HepG2 (cell line): ENCODE results near the gene PGPEP1. TPM values are rescaled to one million over a fixed set of nuclear protein-coding genes. Genes with fewer than 3 reads are reported as not detected.

Source experiments
- ATAC-seq: fragments of 200-7000 bp; cut with Tn5 transposase; 3 replicates; pipeline ENCODE4 v1.9.1; 2020; ENCODE audit warnings: mild to moderate bottlenecking, moderate library complexity
- BruUV-seq: library from RNA; stranded (reverse); fragments of 400-500 nt; replicated peaks from 2 replicates; lab custom pipeline; 2021; lab: Mats Ljungman, UMichigan
- CTCF ChIA-PET: fragments of 300-600 bp; formaldehyde crosslinking; extraction: SDS; loops from one replicate; lab custom pipeline; 2021; ENCODE audit warnings: low total read pairs, inconsistent platforms, low intra/inter-chr PET ratio; lab: Yijun Ruan, JAX
- POLR2A ChIA-PET: fragments of 350-600 bp; sonication (Branson Sonifier 250); formaldehyde crosslinking; loops from one replicate; lab custom pipeline; 2020; ENCODE audit warnings: antibody characterized with exemption, inconsistent platforms; lab: Yijun Ruan, JAX
- DNase-seq: peaks from one replicate; pipeline ENCODE4 v3.0.0-alpha.2; 2015; ENCODE audit warnings: low spot score
- FAIRE-seq: peaks from 3 replicates; lab custom pipeline; 2011; peaks lifted over from hg19 to GRCh38; lab: Jason Lieb, UNC
- H2AFZ ChIP-seq: one replicate; pipeline ENCODE4 v1.6.1; 2011; ENCODE audit warnings: low read length, inconsistent platforms
- H3K27ac ChIP-seq: fragments of 300-600 bp; 3 replicates; pipeline ENCODE4 v1.8.0; 2011; ENCODE audit warnings: mixed run types, mild to moderate bottlenecking, mixed read lengths, low read length, inconsistent platforms; ENCODE audit not compliant: insufficient read depth; ENCODE audit errors: extremely low read length
- H3K27me3 ChIP-seq, 2 experiments: fragments of 200-600 bp in 1 of 2; 2 replicates in 1 of 2; 3 replicates in 1 of 2; pipeline versions ENCODE4 v1.6.0 to v1.8.0; 2011; ENCODE audit warnings: low read length in 2 of 2, mild to moderate bottlenecking in 2 of 2, moderate library complexity in 2 of 2, inconsistent platforms in 1 of 2; ENCODE audit not compliant: insufficient read depth in 2 of 2, control insufficient read depth in 1 of 2
- H3K36me3 ChIP-seq, 2 experiments: fragments of 200-600 bp in 1 of 2; replicated peaks in 1 of 2; 2 replicates in 1 of 2; 3 replicates in 1 of 2; pipeline versions ENCODE4 v1.5.1 to v1.8.0; 2011; ENCODE audit warnings: low read length in 2 of 2, inconsistent platforms in 1 of 2; ENCODE audit not compliant: insufficient read depth in 2 of 2, control insufficient read depth in 1 of 2
- H3K4me1 ChIP-seq: 2 replicates; pipeline ENCODE4 v1.5.1; 2012; ENCODE audit warnings: low read length, inconsistent platforms; ENCODE audit not compliant: insufficient read depth
- H3K4me2 ChIP-seq: 2 replicates; pipeline ENCODE4 v1.6.0; 2011; ENCODE audit warnings: low read depth, low read length, inconsistent platforms
- H3K4me3 ChIP-seq, 3 experiments: fragments of 200-600 bp in 1 of 3; sonication (generic), shearing (Covaris generic) in 1 of 3; replicated peaks in 1 of 3; 2 replicates each; pipeline ENCODE4 v1.5.1; 2011 to 2016; ENCODE audit warnings: low read length in 3 of 3, inconsistent platforms in 2 of 3, low read depth in 2 of 3, mild to moderate bottlenecking in 2 of 3, control low read depth in 1 of 3, mixed read lengths in 1 of 3; ENCODE audit not compliant: insufficient read depth in 1 of 3
- H3K79me2 ChIP-seq: one replicate; pipeline ENCODE4 v1.6.1; 2011; ENCODE audit warnings: low read length, inconsistent platforms; ENCODE audit not compliant: insufficient read depth
- H3K9ac ChIP-seq: 2 replicates; pipeline ENCODE4 v1.6.0; 2011; ENCODE audit warnings: mild to moderate bottlenecking, low read depth, low read length, inconsistent platforms; ENCODE audit not compliant: insufficient read depth
- H3K9me3 ChIP-seq: 2 replicates; pipeline ENCODE4 v1.5.1; 2012; ENCODE audit warnings: mild to moderate bottlenecking, low read length
- H4K20me1 ChIP-seq: 2 replicates; pipeline ENCODE4 v1.6.0; 2011; ENCODE audit warnings: inconsistent platforms, mild to moderate bottlenecking, low read length, moderate library complexity; ENCODE audit not compliant: insufficient read depth
- AGO2 ChIP-seq: fragments of 200-400 bp; formaldehyde crosslinking; optimal IDR thresholded peaks from 2 replicates; pipeline ENCODE3; 2017; ENCODE audit warnings: mild to moderate bottlenecking, low read depth, low read length, moderate library complexity
- ARHGAP35 ChIP-seq: sonication (generic); formaldehyde crosslinking; IDR thresholded peaks from 2 replicates; pipeline ENCODE4 v1.9.0; 2022; ENCODE audit warnings: mild to moderate bottlenecking, inconsistent platforms, moderate library complexity, missing genetic modification reagents, borderline replicate concordance
- ARNT2 ChIP-seq: sonication (generic); formaldehyde crosslinking; IDR thresholded peaks from 2 replicates; pipeline ENCODE4 v1.8.0; 2022; ENCODE audit warnings: mild to moderate bottlenecking, low read depth, missing genetic modification reagents, moderate library complexity
- DNMT1 ChIP-seq: sonication (generic); formaldehyde crosslinking; IDR thresholded peaks from 2 replicates; pipeline ENCODE4 v1.5.1; 2020; ENCODE audit warnings: mild to moderate bottlenecking, missing genetic modification reagents
- DPF2 ChIP-seq: sonication (generic); formaldehyde crosslinking; IDR thresholded peaks from 2 replicates; pipeline ENCODE4 v1.4.0; 2020; ENCODE audit warnings: mild to moderate bottlenecking, low read depth, missing genetic modification reagents, borderline replicate concordance
- FOXC1 ChIP-seq: sonication (generic); formaldehyde crosslinking; IDR thresholded peaks from 2 replicates; pipeline ENCODE4 v1.8.0; 2022; ENCODE audit warnings: mild to moderate bottlenecking, missing genetic modification reagents, borderline replicate concordance
- HDAC6 ChIP-seq: fragments of 200-600 bp; sonication (generic); IDR thresholded peaks from 2 replicates; pipeline ENCODE4 v1.7.0; 2017; ENCODE audit warnings: mild to moderate bottlenecking, antibody characterized with exemption, low read length, low read depth
- IKZF1 ChIP-seq: fragments of 450-650 bp; IDR thresholded peaks from 2 replicates; pipeline ENCODE4 v1.7.1; 2016
- KAT2B ChIP-seq: fragments of 150-350 bp; IDR thresholded peaks from 2 replicates; pipeline ENCODE4 v1.6.1; 2014; ENCODE audit warnings: low read depth, low read length, borderline replicate concordance
- MAFK ChIP-seq, 2 experiments: IDR thresholded peaks in 1 of 2; conservative IDR thresholded peaks in 1 of 2; 2 replicates each; pipeline ENCODE4 v1.6.1; 2011; ENCODE audit warnings: improper control_type of control experiment in 2 of 2, low read length in 2 of 2
- RBM22 ChIP-seq: fragments of 200-400 bp; formaldehyde crosslinking; optimal IDR thresholded peaks from 2 replicates; pipeline ENCODE3; 2017; ENCODE audit warnings: mild to moderate bottlenecking, low read length, moderate library complexity
- RFXAP ChIP-seq: sonication (generic); formaldehyde crosslinking; IDR thresholded peaks from 2 replicates; pipeline ENCODE4 v1.4.0; 2020; ENCODE audit warnings: missing genetic modification reagents, borderline replicate concordance
- TOPORS ChIP-seq: sonication (generic); formaldehyde crosslinking; IDR thresholded peaks from 2 replicates; pipeline ENCODE4 v1.8.0; 2023; ENCODE audit warnings: mild to moderate bottlenecking, missing genetic modification reagents
- ZBTB38 ChIP-seq: sonication (generic); formaldehyde crosslinking; IDR thresholded peaks from 2 replicates; pipeline ENCODE4 v1.5.1; 2020; ENCODE audit warnings: mild to moderate bottlenecking, missing genetic modification reagents
- ZFP1 ChIP-seq: IDR thresholded peaks from 2 replicates; pipeline ENCODE4 v1.6.1; 2016
- ZKSCAN5 ChIP-seq: sonication (generic); formaldehyde crosslinking; IDR thresholded peaks from 2 replicates; pipeline ENCODE4 v1.5.1; 2020; ENCODE audit warnings: mild to moderate bottlenecking, missing genetic modification reagents
- ZNF280D ChIP-seq: sonication (generic); formaldehyde crosslinking; IDR thresholded peaks from 2 replicates; pipeline ENCODE4 v1.5.1; 2020; ENCODE audit warnings: mild to moderate bottlenecking, missing genetic modification reagents
- ZNF343 ChIP-seq: sonication (generic); formaldehyde crosslinking; IDR thresholded peaks from 2 replicates; pipeline ENCODE4 v1.4.0; 2020; ENCODE audit warnings: mild to moderate bottlenecking, missing genetic modification reagents
- ZNF749 ChIP-seq: sonication (generic); formaldehyde crosslinking; IDR thresholded peaks from 2 replicates; pipeline ENCODE4 v1.8.0; 2022; ENCODE audit warnings: mild to moderate bottlenecking, missing genetic modification reagents, moderate library complexity, borderline replicate concordance
- ZNF816 ChIP-seq: sonication (generic); formaldehyde crosslinking; IDR thresholded peaks from 2 replicates; pipeline ENCODE4 v1.8.0; 2022; ENCODE audit warnings: missing genetic modification reagents, mild to moderate bottlenecking, borderline replicate concordance
- ZNF850 ChIP-seq: sonication (generic); formaldehyde crosslinking; conservative IDR thresholded peaks from 2 replicates; pipeline ENCODE4 v1.9.0; 2021; ENCODE audit warnings: mild to moderate bottlenecking, missing genetic modification reagents
- WGBS: methylation state at CpG from one replicate; pipeline ENCODE4 v1.1.6; 2017; ENCODE audit warnings: low lambda C conversion rate; 5-methylcytosine and 5-hydroxymethylcytosine counted together
- in situ Hi-C: cut with HindIII; loops from 2 replicates; pipeline ENCODE4 v1.10.0; 2017; ENCODE audit warnings: low pct_unique_long_range_greater_than_20kb; ENCODE audit not compliant: extremely low pct_ligation_motif_present
- intact Hi-C: fragments of 100-400 bp; cut with micrococcal nuclease; formaldehyde crosslinking; loops from one replicate; pipeline ENCODE4 v1.10.0; 2022; ENCODE audit not compliant: unreplicated experiment
- polyA plus RNA-seq, 8 experiments: library from polyadenylated mRNA; depleted of rRNA in 3 of 8; stranded (reverse) in 7 of 8; unstranded in 1 of 8; fragments of >200 nt; fragmentation: Illumina TruSeq in 4 of 8; extraction: Trizol in 4 of 8; gene quantifications; 2 replicates each; pipeline versions ENCODE4 v1.2.1 to v1.2.3, GENCODE V29; 2011 to 2016; ENCODE audit warnings: low read depth in 4 of 8, missing spikeins in 1 of 8, mixed read lengths in 1 of 8; ENCODE audit not compliant: insufficient read depth in 1 of 8
- total RNA-seq, 5 experiments: library from RNA; depleted of rRNA; stranded (reverse); fragments of >200 nt; fragmentation: Illumina TruSeq; extraction: Trizol; gene quantifications; 2 replicates each; pipeline ENCODE4 v1.2.3, GENCODE V29; 2016; ENCODE audit warnings: low read depth in 1 of 5

PGPEP1 gene
- total and polyA plus RNA-seq, 2 of the 13 experiments (the other 11 are each of a cell fraction or from before 2014, with no cell fraction given): 53.1 to 56.6 TPM

GRCh38 chr19:18306209-18306887, 34.0 kb upstream of the PGPEP1 start:
- intact Hi-C loops: no loop called here
- FAIRE-seq (no peak), ATAC-seq (no peak), DNase-seq (no peak)
- peaks cover 61% of the 10 kb centered on the region for H3K4me1 ChIP-seq
- in situ Hi-C loops: no loop called here
- POLR2A ChIA-PET: interaction anchor here (2.1 kb wide), 1 partner anchor 31 kb away, joined by 22 read pairs; the partner anchor contains the start of gene IQCN
- H4K20me1 ChIP-seq: no peaks in the 10 kb centered on the region
- H3K4me2 ChIP-seq: no peak overlapping the region
- H3K79me2 ChIP-seq: no peaks in the 10 kb centered on the region
- no peak overlapping the region for H3K4me3 ChIP-seq
- peaks cover 5 to 16% of the 10 kb centered on the region in 2 experiments; a peak in 3 of 5 replicates for H3K36me3 ChIP-seq
- H2AFZ ChIP-seq: no peak overlapping the region
- peak overlapping the region; percentile 23 for H3K27ac ChIP-seq
- no TSS peak for BruUV-seq
- no peak overlapping the region for H3K9ac ChIP-seq
- CTCF ChIA-PET: no interaction called here
- no peaks in the 10 kb centered on the region for H3K27me3 ChIP-seq
- WGBS: 94% methylated on average over 22 of the region's 26 CpGs
- no peaks in the 10 kb centered on the region for H3K9me3 ChIP-seq
- TF ChIP-seq RFXAP (CRISPR knock-in tag) (no peak), MAFK (conservative IDR thresholded peaks at IDR 0.05 in 1 of 2, IDR thresholded peaks at IDR 0.05 in 1 of 2; ENCODE audit: low read length in 2 of 2) (peak; percentile 43 to 60; a peak in 3 of 4 replicates), ZNF850 (CRISPR knock-in tag) (no peak), DNMT1 (no peak), ZBTB38 (CRISPR knock-in tag) (peak; percentile 25; the same call in 1 of the 2 replicates), ZNF343 (CRISPR knock-in tag) (no peak), IKZF1 (no peak), ARNT2 (CRISPR knock-in tag) (no peak), ZFP1 (CRISPR knock-in tag) (no peak), ZNF280D (CRISPR knock-in tag) (no peak), KAT2B (no peak), FOXC1 (CRISPR knock-in tag) (no peak), TOPORS (no peak), ZKSCAN5 (CRISPR knock-in tag) (no peak), RBM22 (peak; percentile 26), AGO2 (peak; percentile 23), DPF2 (CRISPR knock-in tag) (no peak), ZNF749 (no peak), ARHGAP35 (CRISPR knock-in tag) (no peak), HDAC6 (no peak), ZNF816 (CRISPR knock-in tag) (no peak)
